Stimulated activated CD4-positive, alpha-beta T cell treated with anti-CD3 and anti-CD28 coated beads, TNF-alpha, amount 100 ng/mL, for 4 hours (primary cell): ENCODE data around the gene CLEC18C.
"Not testable (repeated sequence)": the region's sequence is repeated elsewhere in the genome, so short reads cannot be mapped to it uniquely, and the experiment has no call there.

Experiments used
- DNase-seq, 3 experiments: peaks; one replicate each; pipeline ENCODE4 v3.0.0-alpha.2; 2020; ENCODE audit warnings: low read depth in 3 of 3

CLEC18C gene

DNA sequence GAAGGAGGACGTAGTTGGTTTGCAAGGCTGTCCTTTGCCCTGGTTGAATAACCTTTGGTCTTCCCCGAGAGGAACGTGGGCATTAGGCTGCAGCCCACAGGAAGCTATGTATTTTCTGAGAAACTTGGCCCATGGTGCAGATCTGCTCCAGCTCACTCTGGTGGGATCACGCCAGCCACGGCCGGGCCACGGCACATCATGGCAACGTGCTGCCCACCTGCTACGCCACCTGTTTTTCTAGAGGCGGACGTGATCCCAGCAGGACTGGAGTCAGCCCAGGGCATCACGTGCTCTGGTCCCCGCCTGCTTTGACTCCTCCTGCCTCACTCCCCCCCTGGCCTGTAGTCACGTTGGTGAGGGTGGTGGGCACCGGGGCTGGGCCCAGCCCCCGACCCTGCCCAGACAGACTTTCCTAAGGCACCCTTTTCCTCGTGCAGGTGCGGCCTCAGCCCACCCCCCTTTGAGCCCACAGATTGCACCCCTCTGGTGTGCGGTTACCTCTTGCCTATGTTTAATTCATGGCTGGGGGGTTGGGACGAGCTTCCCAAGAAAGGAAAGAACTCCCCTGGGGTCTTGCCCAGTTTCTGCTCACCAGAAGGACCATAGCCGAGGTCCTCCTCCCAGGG is at the start of gene CLEC18C:
Gene CLEC18C (plus strand): TSS at position 576 of the 626 bp plus-strand sequence. CDS start 492 bp downstream, outside the sequence.
- DNase-seq: not testable (repeated sequence)

- not testable (repeated sequence) for DNase-seq
These were observed 49.8 kb upstream of the CLEC18C start for GRCh38 chr16:70123822-70124221.

- DNase-seq: not testable (repeated sequence)
These were observed 47.4 kb upstream of the CLEC18C start for GRCh38 chr16:70126226-70126625.

- not testable (repeated sequence) for DNase-seq
These were observed 45.9 kb upstream of the CLEC18C start for GRCh38 chr16:70127706-70128105.

- DNase-seq: not testable (repeated sequence)
These were observed 44.7 kb upstream of the CLEC18C start for GRCh38 chr16:70128844-70129243.

DNA sequence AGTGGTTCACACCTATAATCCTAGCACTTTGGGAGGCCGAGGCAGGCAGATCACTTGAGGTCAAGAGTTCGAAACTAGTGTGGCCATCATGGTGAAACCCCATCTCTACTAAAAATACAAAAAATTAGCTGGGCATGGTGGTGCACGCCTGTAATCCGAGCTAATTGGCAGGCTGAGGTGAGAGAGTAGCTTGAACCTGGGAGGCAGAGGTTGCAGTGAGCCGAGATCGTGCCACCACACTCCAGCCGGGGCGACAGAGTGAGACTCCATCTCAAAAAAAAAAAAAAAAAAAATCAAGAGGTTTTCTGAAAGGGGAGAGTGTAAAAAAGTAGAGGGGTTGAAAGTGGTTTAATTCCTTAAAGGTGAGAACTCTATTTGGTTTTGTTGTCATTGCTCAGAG is 37.8 kb upstream of the CLEC18C start:
- DNase-seq: not testable (repeated sequence)

- not testable (repeated sequence) for DNase-seq
These were observed 37.0 kb upstream of the CLEC18C start for GRCh38 chr16:70136595-70136994.

DNA sequence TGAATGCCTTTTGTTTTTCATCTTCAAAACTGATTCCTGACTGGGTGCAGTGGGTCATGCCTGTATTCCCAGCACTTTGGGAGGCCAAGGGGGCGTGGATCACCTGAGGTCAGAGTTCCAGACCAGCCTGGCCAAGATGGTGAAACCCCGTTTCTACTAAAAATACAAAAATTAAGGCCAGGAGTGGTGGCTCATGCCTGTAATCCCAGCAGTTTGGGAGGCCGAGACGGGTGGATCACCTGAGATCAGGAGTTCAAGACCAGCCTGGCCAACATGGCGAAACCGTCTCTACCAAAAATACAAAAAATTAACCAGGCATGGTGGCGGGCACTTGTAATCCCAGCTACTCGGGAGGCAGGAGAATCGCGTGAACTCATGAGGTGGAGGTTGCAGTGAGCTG is 30.8 kb upstream of the CLEC18C start:
- DNase-seq: not testable (repeated sequence)

- DNase-seq: not testable (repeated sequence)
These were observed 30.2 kb upstream of the CLEC18C start for GRCh38 chr16:70143231-70143895.

GRCh38 chr16:70147853-70148252 is 25.7 kb upstream of the CLEC18C start:
- not testable (repeated sequence) for DNase-seq

GRCh38 chr16:70148453-70148852 is 25.1 kb upstream of the CLEC18C start:
- not testable (repeated sequence) for DNase-seq

DNA sequence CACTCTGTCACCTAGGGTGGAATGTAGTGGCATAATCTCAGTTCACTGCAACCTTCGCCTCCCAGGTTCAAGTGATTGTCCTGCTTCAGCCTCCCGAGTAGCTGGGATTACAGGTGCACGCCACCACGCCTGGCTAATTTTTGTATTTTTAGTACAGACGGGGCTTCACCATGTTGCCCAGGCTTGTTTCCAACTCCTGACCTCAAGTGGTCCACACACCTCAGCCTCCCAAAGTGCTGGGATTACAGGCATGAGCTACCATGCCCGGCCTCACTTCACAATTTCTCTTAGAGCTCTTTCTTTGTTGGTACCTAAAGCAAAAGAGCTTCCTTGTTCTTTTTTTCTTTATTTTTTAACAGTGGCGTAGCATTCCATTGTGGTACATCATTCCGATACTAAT is 24.3 kb upstream of the CLEC18C start:
- not testable (repeated sequence) for DNase-seq

- no peak for DNase-seq
These were observed 22.2 kb upstream of the CLEC18C start for GRCh38 chr16:70151391-70151790.

GRCh38 chr16:70151941-70152509 is 21.6 kb upstream of the CLEC18C start:
- DNase-seq: no peak

GRCh38 chr16:70152578-70153302 is 20.8 kb upstream of the CLEC18C start:
- no peak for DNase-seq

- DNase-seq: not testable (repeated sequence)
These were observed 18.9 kb upstream of the CLEC18C start for GRCh38 chr16:70154736-70155135.

GRCh38 chr16:70156207-70156978 is 17.2 kb upstream of the CLEC18C start:
- no peak for DNase-seq

DNA sequence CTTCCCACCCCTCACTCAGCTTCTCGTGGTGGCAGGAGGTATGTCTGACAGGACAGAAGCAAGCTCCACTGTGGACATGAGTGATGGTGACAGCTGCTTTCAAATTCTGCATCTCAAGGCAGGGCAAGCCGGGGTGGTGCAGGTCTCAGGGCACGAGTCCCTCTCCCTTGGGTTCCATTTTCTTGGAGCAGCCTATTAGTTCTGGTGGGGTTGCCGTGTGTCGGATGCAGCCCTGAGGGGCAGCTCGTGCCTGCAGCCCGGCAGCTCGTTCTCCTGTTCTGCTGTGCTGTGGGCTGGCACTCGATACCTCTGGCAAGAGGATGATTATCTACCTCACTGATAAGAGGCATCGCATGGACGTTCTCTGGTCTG is 16.5 kb upstream of the CLEC18C start:
- DNase-seq: no peak

GRCh38 chr16:70157477-70158260 is 15.9 kb upstream of the CLEC18C start:
- DNase-seq: no peak

- no peak for DNase-seq
These were observed 15.2 kb upstream of the CLEC18C start for GRCh38 chr16:70158261-70158939.
